HG03066 (cell line): ENCODE measurements around the gene INO80C.

Experiments
- ATAC-seq: cut with Tn5 transposase; IDR thresholded peaks from one replicate; pipeline ENCODE4 v1.9.1; 2021; ENCODE audit warnings: low read depth; ENCODE audit not compliant: unreplicated experiment

INO80C gene

GRCh38 chr18:35513181-35513936 lies 15.6 kb upstream of the INO80C start:
- no peak for ATAC-seq

- no peak for ATAC-seq
Measured at GRCh38 chr18:35512761-35513160, 15.0 kb upstream of the INO80C start.

GRCh38 chr18:35511833-35512232 lies 14.1 kb upstream of the INO80C start:
- no peak for ATAC-seq

GRCh38 chr18:35511428-35511827 lies 13.7 kb upstream of the INO80C start:
- ATAC-seq, result peak; percentile 78

GRCh38 chr18:35510076-35510651 lies 12.4 kb upstream of the INO80C start:
- no peak for ATAC-seq

- no peak for ATAC-seq
Measured at GRCh38 chr18:35508746-35509338, 11.1 kb upstream of the INO80C start.

- ATAC-seq, result no peak
Measured at GRCh38 chr18:35508030-35508429, 10.3 kb upstream of the INO80C start.

GRCh38 chr18:35507623-35508022 lies 9.9 kb upstream of the INO80C start:
- no peak for ATAC-seq

GRCh38 chr18:35507192-35507591 lies 9.4 kb upstream of the INO80C start:
- ATAC-seq, result no peak

GRCh38 chr18:35506024-35506712 lies 8.4 kb upstream of the INO80C start:
- ATAC-seq, result no peak

GRCh38 chr18:35504996-35505395 lies 7.2 kb upstream of the INO80C start:
- no peak for ATAC-seq

GRCh38 chr18:35502052-35502451 lies 4.3 kb upstream of the INO80C start:
- ATAC-seq, result no peak

- ATAC-seq, result no peak
Measured at GRCh38 chr18:35501369-35501768, 3.6 kb upstream of the INO80C start.

GRCh38 chr18:35500113-35500512 lies 2.4 kb upstream of the INO80C start:
- ATAC-seq, result no peak

GRCh38 chr18:35497027-35497369 lies 762 bp downstream of the INO80C start:
- ATAC-seq, result peak; percentile 54

GRCh38 chr18:35495536-35496314 lies 2.0 kb downstream of the INO80C start:
- ATAC-seq, result no peak

- no peak for ATAC-seq
Measured at GRCh38 chr18:35494251-35495220, 3.2 kb downstream of the INO80C start.

- ATAC-seq, result no peak
Measured at GRCh38 chr18:35491700-35492077, 6.1 kb downstream of the INO80C start.

- ATAC-seq, result no peak
Measured at GRCh38 chr18:35490894-35491699, 6.7 kb downstream of the INO80C start.
